ENCODE measurements around the gene PPP6C.
"Not testable (repeated sequence)": the region's sequence is repeated elsewhere in the genome, so short reads cannot be mapped to it uniquely, and the experiment has no call there.

DNA sequence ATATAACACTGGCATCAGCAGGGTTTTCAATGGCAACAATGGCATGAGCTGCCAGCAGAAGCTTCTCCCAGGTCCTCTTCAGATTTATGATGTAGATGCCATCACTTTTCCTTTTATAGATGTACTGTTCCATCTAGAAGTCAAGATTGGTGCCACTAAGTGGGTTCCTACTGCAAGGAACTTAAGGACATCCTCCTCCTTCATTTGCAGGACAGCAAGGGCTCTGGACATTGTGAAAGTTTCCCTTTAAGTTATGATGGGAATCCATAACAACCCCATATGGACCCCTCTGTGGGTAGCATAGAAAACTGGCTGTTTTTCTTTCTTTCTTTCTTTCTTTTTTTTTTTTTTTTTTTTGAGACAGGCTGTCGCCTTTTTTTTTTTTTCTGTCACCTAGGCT, 6.0 kb upstream of the PPP6C start:
- TF ChIP-seq, protein P1, sequence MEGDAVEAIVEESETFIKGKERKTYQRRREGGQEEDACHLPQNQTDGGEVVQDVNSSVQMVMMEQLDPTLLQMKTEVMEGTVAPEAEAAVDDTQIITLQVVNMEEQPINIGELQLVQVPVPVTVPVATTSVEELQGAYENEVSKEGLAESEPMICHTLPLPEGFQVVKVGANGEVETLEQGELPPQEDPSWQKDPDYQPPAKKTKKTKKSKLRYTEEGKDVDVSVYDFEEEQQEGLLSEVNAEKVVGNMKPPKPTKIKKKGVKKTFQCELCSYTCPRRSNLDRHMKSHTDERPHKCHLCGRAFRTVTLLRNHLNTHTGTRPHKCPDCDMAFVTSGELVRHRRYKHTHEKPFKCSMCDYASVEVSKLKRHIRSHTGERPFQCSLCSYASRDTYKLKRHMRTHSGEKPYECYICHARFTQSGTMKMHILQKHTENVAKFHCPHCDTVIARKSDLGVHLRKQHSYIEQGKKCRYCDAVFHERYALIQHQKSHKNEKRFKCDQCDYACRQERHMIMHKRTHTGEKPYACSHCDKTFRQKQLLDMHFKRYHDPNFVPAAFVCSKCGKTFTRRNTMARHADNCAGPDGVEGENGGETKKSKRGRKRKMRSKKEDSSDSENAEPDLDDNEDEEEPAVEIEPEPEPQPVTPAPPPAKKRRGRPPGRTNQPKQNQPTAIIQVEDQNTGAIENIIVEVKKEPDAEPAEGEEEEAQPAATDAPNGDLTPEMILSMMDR (IDR thresholded peaks at IDR 0.05; ENCODE audit: low read depth, low read length), result not testable (repeated sequence)
- not testable (repeated sequence) for TF ChIP-seq EZH2phosphoT487 (IDR thresholded peaks at IDR 0.05; ENCODE audit: low read depth)
